ENCODE results near the gene RNF10.

- TF ChIP-seq, protein P1, sequence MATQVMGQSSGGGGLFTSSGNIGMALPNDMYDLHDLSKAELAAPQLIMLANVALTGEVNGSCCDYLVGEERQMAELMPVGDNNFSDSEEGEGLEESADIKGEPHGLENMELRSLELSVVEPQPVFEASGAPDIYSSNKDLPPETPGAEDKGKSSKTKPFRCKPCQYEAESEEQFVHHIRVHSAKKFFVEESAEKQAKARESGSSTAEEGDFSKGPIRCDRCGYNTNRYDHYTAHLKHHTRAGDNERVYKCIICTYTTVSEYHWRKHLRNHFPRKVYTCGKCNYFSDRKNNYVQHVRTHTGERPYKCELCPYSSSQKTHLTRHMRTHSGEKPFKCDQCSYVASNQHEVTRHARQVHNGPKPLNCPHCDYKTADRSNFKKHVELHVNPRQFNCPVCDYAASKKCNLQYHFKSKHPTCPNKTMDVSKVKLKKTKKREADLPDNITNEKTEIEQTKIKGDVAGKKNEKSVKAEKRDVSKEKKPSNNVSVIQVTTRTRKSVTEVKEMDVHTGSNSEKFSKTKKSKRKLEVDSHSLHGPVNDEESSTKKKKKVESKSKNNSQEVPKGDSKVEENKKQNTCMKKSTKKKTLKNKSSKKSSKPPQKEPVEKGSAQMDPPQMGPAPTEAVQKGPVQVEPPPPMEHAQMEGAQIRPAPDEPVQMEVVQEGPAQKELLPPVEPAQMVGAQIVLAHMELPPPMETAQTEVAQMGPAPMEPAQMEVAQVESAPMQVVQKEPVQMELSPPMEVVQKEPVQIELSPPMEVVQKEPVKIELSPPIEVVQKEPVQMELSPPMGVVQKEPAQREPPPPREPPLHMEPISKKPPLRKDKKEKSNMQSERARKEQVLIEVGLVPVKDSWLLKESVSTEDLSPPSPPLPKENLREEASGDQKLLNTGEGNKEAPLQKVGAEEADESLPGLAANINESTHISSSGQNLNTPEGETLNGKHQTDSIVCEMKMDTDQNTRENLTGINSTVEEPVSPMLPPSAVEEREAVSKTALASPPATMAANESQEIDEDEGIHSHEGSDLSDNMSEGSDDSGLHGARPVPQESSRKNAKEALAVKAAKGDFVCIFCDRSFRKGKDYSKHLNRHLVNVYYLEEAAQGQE (IDR thresholded peaks at IDR 0.05; ENCODE audit: insufficient read depth in 1 of 2, low read depth in 2 of 2, low read length in 2 of 2) = no peak
- TF ChIP-seq POLR2AphosphoS5 (IDR thresholded peaks at IDR 0.05; ENCODE audit: low read depth, low read length) (no peak), FOXP2 (optimal IDR thresholded peaks at IDR 0.05; ENCODE audit: borderline replicate concordance, extremely low read depth, extremely low read length, insufficient read depth) (peak; percentile 14), TAF1 (IDR thresholded peaks at IDR 0.05; ENCODE audit: borderline replicate concordance, insufficient read depth, low read length) (no peak)
These were observed 49.4 kb downstream of the RNF10 start for GRCh38 chr12:120583478-120584030.
